HepG2 (cell line): ENCODE measurements around the gene ITGA7. TPM values are rescaled to one million over a fixed set of nuclear protein-coding genes. Genes with fewer than 3 reads are reported as not detected.

Source experiments
- ATM ChIP-seq: fragments of 450-650 bp; IDR thresholded peaks from 2 replicates; pipeline ENCODE4 v1.7.1; 2017; ENCODE audit warnings: mild to moderate bottlenecking, borderline replicate concordance
- DNMT1 ChIP-seq: sonication (generic); formaldehyde crosslinking; IDR thresholded peaks from 2 replicates; pipeline ENCODE4 v1.5.1; 2020; ENCODE audit warnings: mild to moderate bottlenecking, missing genetic modification reagents
- DNMT3B ChIP-seq: conservative IDR thresholded peaks from 2 replicates; pipeline ENCODE4 v1.6.1; 2016; ENCODE audit warnings: missing biosample characterization, control low read depth
- ESRRA ChIP-seq: sonication (generic); formaldehyde crosslinking; IDR thresholded peaks from 2 replicates; pipeline ENCODE4 v1.5.1; 2020; ENCODE audit warnings: mild to moderate bottlenecking, low read depth, missing genetic modification reagents
- KMT2A ChIP-seq: sonication (generic); formaldehyde crosslinking; IDR thresholded peaks from 2 replicates; pipeline ENCODE4 v1.4.0; 2020; ENCODE audit warnings: missing genetic modification reagents
- RXRB ChIP-seq: IDR thresholded peaks from 2 replicates; pipeline ENCODE4 v1.6.1; 2016; ENCODE audit warnings: borderline replicate concordance, missing genetic modification reagents, missing compliant biosample characterization
- SP4 ChIP-seq: sonication (generic); formaldehyde crosslinking; IDR thresholded peaks from 2 replicates; pipeline ENCODE4 v1.8.1; 2023; ENCODE audit warnings: mild to moderate bottlenecking, missing genetic modification reagents
- TCF12 ChIP-seq, 2 experiments: fragments of 450-650 bp in 1 of 2; sonication (generic) in 1 of 2; formaldehyde crosslinking in 1 of 2; IDR thresholded peaks; 2 replicates each; pipeline versions ENCODE4 v1.6.1 to v1.8.0; 2017 to 2022; ENCODE audit warnings: antibody characterized with exemption in 1 of 2, mild to moderate bottlenecking in 1 of 2, missing genetic modification reagents in 1 of 2, moderate library complexity in 1 of 2
- TCF7L2 ChIP-seq: IDR thresholded peaks from 2 replicates; pipeline ENCODE4 v1.6.1; 2011; ENCODE audit warnings: mild to moderate bottlenecking, low read depth, low read length, moderate library complexity
- U2AF1 ChIP-seq: fragments of 200-400 bp; formaldehyde crosslinking; optimal IDR thresholded peaks from 2 replicates; pipeline ENCODE3; 2017; ENCODE audit warnings: mild to moderate bottlenecking, low read depth, low read length
- ZBTB1 ChIP-seq: sonication (generic); formaldehyde crosslinking; IDR thresholded peaks from 2 replicates; pipeline ENCODE4 v1.4.0; 2020; ENCODE audit warnings: missing genetic modification reagents, borderline replicate concordance
- ZBTB2 ChIP-seq: sonication (generic); formaldehyde crosslinking; IDR thresholded peaks from 2 replicates; pipeline ENCODE4 v1.8.0; 2022; ENCODE audit warnings: low read depth, missing genetic modification reagents
- ZNF292 ChIP-seq: sonication (generic); formaldehyde crosslinking; IDR thresholded peaks from 2 replicates; pipeline ENCODE4 v1.8.1; 2022; ENCODE audit warnings: mild to moderate bottlenecking, low read depth, missing genetic modification reagents, borderline replicate concordance
- ZNF746 ChIP-seq: sonication (generic); formaldehyde crosslinking; IDR thresholded peaks from 2 replicates; pipeline ENCODE4 v1.8.0; 2022; ENCODE audit warnings: mild to moderate bottlenecking, missing genetic modification reagents
- ZSCAN22 ChIP-seq: sonication (generic); formaldehyde crosslinking; IDR thresholded peaks from 2 replicates; pipeline ENCODE4 v1.4.0; 2020; ENCODE audit warnings: mild to moderate bottlenecking, missing genetic modification reagents
- ZSCAN31 ChIP-seq: sonication (generic); formaldehyde crosslinking; IDR thresholded peaks from 2 replicates; pipeline ENCODE4 v1.5.0; 2020; ENCODE audit warnings: low read depth, mild to moderate bottlenecking, missing genetic modification reagents
- polyA plus RNA-seq, 8 experiments: library from polyadenylated mRNA; depleted of rRNA in 3 of 8; stranded (reverse) in 7 of 8; unstranded in 1 of 8; fragments of >200 nt; fragmentation: Illumina TruSeq in 4 of 8; extraction: Trizol in 4 of 8; gene quantifications; 2 replicates each; pipeline versions ENCODE4 v1.2.1 to v1.2.3, GENCODE V29; 2011 to 2016; ENCODE audit warnings: low read depth in 4 of 8, missing spikeins in 1 of 8, mixed read lengths in 1 of 8; ENCODE audit not compliant: insufficient read depth in 1 of 8
- total RNA-seq, 5 experiments: library from RNA; depleted of rRNA; stranded (reverse); fragments of >200 nt; fragmentation: Illumina TruSeq; extraction: Trizol; gene quantifications; 2 replicates each; pipeline ENCODE4 v1.2.3, GENCODE V29; 2016; ENCODE audit warnings: low read depth in 1 of 5
- TF ChIP-seq, protein P1 (sequence below): sonication (generic); formaldehyde crosslinking; IDR thresholded peaks from 2 replicates; pipeline ENCODE4 v1.5.0; 2020; ENCODE audit warnings: missing genetic modification reagents
- TF ChIP-seq, protein P2 (sequence below): sonication (generic); formaldehyde crosslinking; IDR thresholded peaks from 2 replicates; pipeline ENCODE4 v1.4.0; 2020; ENCODE audit warnings: mild to moderate bottlenecking, missing genetic modification reagents, borderline replicate concordance
- TF ChIP-seq, protein P3 (sequence below): sonication (generic); formaldehyde crosslinking; IDR thresholded peaks from 2 replicates; pipeline ENCODE4 v1.5.0; 2020; ENCODE audit warnings: missing genetic modification reagents

ITGA7 gene
- total and polyA plus RNA-seq, 2 of the 13 experiments (the other 11 are each of a cell fraction or from before 2014, with no cell fraction given): 0.65 to 0.75 TPM

DNA sequence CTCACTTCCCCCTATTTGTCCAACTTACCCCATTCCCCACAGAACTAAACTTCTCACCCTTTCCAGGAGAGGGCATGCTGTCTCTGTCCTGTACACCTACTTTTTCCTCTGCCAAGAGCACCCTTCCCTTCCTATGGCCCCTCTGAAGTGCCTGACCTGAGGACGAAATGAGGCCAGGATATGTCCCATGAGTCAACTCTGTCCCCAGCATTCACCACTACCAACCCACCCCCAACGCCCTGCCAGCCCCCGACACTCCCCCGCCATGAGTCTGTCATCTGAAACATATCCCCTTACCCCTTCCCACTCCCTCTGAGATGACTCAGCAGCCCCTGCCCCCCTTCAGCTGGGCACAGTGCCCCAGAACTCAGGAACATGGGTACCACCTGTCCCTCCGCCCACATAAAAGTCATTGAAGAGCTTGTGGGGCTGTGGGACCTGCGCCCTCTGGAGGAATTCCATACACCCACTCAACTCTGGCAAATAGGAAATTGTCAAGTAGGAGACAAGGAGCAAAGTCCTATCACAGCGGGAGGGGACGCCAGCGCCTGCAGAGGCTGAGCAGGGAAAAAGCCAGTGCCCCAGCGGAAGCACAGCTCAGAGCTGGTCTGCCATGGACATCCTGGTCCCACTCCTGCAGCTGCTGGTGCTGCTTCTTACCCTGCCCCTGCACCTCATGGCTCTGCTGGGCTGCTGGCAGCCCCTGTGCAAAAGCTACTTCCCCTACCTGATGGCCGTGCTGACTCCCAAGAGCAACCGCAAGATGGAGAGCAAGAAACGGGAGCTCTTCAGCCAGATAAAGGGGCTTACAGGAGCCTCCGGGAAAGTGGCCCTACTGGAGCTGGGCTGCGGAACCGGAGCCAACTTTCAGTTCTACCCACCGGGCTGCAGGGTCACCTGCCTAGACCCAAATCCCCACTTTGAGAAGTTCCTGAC, 26.3 kb downstream of the ITGA7 start (continued):
- TF ChIP-seq, protein P1, sequence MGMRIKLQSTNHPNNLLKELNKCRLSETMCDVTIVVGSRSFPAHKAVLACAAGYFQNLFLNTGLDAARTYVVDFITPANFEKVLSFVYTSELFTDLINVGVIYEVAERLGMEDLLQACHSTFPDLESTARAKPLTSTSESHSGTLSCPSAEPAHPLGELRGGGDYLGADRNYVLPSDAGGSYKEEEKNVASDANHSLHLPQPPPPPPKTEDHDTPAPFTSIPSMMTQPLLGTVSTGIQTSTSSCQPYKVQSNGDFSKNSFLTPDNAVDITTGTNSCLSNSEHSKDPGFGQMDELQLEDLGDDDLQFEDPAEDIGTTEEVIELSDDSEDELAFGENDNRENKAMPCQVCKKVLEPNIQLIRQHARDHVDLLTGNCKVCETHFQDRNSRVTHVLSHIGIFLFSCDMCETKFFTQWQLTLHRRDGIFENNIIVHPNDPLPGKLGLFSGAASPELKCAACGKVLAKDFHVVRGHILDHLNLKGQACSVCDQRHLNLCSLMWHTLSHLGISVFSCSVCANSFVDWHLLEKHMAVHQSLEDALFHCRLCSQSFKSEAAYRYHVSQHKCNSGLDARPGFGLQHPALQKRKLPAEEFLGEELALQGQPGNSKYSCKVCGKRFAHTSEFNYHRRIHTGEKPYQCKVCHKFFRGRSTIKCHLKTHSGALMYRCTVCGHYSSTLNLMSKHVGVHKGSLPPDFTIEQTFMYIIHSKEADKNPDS (CRISPR knock-in tag): 0 out of 2 replicates have a peak, but pooled peaks have one; percentile 49
- TF ChIP-seq ZBTB2 (CRISPR knock-in tag) (no peak), ZNF292 (CRISPR knock-in tag) (peak; percentile 78), ATM (no peak), RXRB (CRISPR knock-in tag) (peak; percentile 33; the same call in 1 of the 2 replicates), ZSCAN31 (peak; percentile 69; the same call in 1 of the 2 replicates), KMT2A (CRISPR knock-in tag) (peak; percentile 33; the same call in 1 of the 2 replicates), ZBTB1 (no peak), DNMT3B (no peak), SP4 (CRISPR knock-in tag) (peak; percentile 68), DNMT1 (CRISPR knock-in tag) (0 out of 2 replicates have a peak, but pooled peaks have one; percentile 62), ESRRA (CRISPR knock-in tag) (no peak), ZSCAN22 (CRISPR knock-in tag) (no peak), U2AF1 (no peak), TCF12 (IDR thresholded peaks at IDR 0.05) (no peak), TCF12 (CRISPR knock-in tag; IDR thresholded peaks at IDR 0.05) (no peak), TCF7L2 (no peak), ZNF746 (no peak)
- TF ChIP-seq, protein P2, sequence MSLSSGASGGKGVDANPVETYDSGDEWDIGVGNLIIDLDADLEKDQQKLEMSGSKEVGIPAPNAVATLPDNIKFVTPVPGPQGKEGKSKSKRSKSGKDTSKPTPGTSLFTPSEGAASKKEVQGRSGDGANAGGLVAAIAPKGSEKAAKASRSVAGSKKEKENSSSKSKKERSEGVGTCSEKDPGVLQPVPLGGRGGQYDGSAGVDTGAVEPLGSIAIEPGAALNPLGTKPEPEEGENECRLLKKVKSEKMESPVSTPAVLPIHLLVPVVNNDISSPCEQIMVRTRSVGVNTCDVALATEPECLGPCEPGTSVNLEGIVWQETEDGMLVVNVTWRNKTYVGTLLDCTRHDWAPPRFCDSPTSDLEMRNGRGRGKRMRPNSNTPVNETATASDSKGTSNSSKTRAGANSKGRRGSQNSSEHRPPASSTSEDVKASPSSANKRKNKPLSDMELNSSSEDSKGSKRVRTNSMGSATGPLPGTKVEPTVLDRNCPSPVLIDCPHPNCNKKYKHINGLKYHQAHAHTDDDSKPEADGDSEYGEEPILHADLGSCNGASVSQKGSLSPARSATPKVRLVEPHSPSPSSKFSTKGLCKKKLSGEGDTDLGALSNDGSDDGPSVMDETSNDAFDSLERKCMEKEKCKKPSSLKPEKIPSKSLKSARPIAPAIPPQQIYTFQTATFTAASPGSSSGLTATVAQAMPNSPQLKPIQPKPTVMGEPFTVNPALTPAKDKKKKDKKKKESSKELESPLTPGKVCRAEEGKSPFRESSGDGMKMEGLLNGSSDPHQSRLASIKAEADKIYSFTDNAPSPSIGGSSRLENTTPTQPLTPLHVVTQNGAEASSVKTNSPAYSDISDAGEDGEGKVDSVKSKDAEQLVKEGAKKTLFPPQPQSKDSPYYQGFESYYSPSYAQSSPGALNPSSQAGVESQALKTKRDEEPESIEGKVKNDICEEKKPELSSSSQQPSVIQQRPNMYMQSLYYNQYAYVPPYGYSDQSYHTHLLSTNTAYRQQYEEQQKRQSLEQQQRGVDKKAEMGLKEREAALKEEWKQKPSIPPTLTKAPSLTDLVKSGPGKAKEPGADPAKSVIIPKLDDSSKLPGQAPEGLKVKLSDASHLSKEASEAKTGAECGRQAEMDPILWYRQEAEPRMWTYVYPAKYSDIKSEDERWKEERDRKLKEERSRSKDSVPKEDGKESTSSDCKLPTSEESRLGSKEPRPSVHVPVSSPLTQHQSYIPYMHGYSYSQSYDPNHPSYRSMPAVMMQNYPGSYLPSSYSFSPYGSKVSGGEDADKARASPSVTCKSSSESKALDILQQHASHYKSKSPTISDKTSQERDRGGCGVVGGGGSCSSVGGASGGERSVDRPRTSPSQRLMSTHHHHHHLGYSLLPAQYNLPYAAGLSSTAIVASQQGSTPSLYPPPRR (CRISPR knock-in tag): no peak
- TF ChIP-seq, protein P3, sequence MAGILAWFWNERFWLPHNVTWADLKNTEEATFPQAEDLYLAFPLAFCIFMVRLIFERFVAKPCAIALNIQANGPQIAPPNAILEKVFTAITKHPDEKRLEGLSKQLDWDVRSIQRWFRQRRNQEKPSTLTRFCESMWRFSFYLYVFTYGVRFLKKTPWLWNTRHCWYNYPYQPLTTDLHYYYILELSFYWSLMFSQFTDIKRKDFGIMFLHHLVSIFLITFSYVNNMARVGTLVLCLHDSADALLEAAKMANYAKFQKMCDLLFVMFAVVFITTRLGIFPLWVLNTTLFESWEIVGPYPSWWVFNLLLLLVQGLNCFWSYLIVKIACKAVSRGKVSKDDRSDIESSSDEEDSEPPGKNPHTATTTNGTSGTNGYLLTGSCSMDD: no peak
